ENCODE results near the gene TAS2R1.
"Not testable (repeated sequence)": the region's sequence is repeated elsewhere in the genome, so short reads cannot be mapped to it uniquely, and the experiment has no call there.

Gene TAS2R1

DNA sequence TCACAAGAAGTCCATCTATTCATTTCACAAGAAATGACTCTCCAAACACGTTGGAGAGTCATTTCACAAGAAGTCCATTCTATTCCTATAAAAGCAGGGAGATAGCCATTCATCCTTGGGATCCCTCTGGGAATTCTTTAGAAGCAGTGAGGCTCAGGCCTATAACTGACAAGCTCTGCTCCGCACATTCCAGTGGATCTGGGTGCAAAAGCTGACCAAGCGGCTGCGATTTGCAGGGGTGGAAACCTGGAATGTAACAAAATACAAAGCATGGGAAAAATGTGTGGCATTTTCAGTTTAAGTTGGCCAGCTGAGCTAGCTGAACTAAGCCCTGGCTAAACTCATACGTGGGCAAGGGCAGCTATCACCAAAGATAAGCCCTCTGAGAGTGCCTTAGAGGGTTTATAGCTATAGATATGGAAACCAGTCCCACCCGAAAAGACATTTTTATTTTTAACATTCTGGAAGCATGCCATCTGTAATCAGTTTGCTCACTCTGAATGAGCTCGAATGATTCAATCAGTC, 8.7 kb downstream of the TAS2R1 start:
- DNase-seq = no peak

- DNase-seq = no peak
These were observed 10.6 kb downstream of the TAS2R1 start for GRCh38 chr5:9619331-9620092.

- DNase-seq = no peak
These were observed 12.2 kb downstream of the TAS2R1 start for GRCh38 chr5:9617739-9618504.

- DNase-seq = no peak
These were observed 12.9 kb downstream of the TAS2R1 start for GRCh38 chr5:9617221-9617620.

- no peak for DNase-seq
These were observed 14.8 kb downstream of the TAS2R1 start for GRCh38 chr5:9615331-9615730.

DNA sequence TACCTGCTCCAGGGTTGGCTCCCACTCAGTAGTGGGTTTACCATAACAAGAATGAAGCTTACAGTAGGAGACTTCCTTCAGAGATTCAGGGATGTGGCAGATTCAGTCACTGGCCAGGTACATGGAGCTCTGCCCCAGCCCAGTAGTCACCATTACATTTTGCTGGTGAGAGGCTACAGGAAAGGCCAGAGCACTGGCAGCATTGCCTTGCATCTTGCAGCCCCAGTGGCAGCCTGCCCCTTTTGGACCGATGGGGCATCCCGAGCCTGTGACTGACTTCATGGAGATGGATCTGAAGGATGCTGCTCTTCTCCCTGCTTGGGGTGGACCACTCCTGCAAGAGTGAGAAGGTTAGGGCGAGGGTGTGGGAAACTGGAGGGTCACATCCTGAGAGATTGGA, 16.8 kb downstream of the TAS2R1 start:
- no peak for DNase-seq

GRCh38 chr5:9610969-9611368, 19.2 kb downstream of the TAS2R1 start:
- DNase-seq = no peak

- DNase-seq = no peak
These were observed 19.8 kb downstream of the TAS2R1 start for GRCh38 chr5:9610364-9610763.

- no peak for DNase-seq
These were observed 22.1 kb downstream of the TAS2R1 start for GRCh38 chr5:9608093-9608492.

DNA sequence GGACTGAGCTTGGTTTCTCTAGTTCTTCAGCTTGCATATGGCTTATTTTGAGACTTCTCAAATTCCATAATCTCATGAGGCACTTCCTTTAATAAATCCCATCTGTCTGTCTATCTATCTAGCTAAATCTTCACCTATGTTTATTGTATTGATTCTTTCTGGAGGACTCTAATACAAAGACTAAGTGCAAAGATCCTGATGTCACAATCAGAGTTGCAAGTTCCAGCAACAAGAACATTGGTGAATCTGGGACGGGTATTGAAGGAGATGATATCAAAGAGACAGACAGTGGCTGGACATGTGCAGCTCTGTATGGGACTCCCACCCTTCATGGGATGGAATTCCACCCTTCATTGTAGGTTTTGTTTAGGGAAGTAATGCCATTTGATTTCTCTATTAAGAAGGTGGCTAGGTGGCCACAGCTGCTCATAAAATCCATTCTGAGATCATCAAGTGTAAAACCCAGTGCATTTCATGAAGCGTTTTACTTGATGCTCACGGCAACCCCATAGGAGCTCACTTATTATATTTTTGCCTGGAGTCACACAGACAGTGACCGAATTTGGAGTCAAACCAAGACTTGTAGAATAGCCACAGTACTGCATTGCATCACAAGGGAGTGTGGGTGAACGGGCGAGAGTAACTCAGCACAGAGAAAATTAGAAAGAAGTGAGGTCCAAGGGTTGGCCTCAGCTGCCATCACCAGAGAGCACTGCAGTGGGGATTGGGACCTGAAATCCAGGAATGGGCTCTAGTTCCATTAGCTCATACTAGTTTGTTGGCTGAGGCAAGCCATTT, 24.9 kb downstream of the TAS2R1 start:
- DNase-seq = no peak

GRCh38 chr5:9604416-9604815, 25.7 kb downstream of the TAS2R1 start:
- DNase-seq = no peak

DNA sequence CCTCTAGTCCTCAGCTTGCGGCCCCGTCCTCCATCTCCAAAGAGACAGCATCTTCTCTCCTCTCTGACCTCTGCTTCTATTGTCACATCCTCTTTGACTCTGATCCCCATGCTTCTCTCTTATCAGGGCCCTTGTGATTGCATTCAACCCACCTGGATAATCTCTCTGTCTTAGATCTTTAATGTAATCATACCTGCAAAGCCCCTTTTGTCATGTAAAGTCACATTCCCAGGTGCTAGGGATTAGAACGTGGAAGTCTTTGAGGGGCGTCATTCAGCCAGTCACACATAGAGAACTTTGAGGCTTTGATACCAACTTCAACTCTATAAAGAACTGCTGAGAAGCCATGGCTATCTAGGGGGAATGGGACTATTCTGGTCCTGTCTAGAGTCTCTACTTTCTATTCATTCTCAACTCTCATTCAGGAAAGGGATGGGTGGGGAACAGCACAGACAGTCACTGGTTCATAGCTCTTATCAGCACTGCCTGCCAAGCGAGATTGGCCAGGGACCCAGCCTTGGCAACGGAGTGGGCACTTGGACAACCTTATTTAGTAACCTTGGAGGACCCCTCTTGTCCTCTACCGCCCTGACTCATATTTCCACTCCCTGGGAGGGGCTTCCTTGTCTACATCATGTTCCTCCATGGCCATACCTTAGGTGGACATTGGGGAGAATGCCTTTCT, 29.0 kb downstream of the TAS2R1 start:
- DNase-seq = no peak

DNA sequence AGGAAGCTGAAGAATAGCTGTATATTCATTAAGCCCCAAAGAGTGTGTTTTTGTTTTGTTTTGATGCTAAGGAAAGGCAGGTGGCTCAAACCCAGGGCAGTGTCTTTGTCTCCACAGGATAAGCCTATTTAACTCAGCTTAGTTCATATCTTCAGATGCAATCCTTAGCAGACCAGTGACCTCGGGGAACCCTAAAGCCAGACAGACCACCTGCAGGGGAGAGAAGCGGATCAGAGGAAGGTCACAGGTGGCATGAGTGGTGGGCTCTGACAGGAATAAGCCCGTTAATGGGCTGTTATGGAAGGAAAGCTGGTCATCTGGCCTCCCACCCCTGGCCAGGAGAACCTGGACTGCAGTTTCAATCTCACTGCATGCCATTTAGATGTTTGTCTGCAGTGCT, 30.8 kb downstream of the TAS2R1 start:
- no peak for DNase-seq

DNA sequence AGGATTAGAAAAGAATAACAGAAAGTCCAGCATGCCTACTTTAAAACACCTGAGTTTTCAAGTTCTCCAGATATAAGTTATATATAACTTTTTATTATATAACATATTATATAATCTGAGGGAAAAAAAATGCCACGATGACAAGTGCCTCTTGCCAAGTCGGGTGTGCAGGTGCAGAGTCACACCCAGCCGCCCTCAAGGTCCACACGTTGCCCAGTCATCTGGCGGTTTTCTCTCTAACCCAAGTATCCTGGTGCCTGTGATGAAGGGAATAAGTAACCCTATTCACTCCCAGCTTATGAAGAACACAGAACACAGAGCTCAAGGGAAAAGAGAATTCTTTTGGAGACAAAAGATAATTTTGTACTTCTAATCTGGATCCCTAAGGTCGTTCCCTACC, 31.8 kb downstream of the TAS2R1 start:
- DNase-seq = not testable (repeated sequence)

DNA sequence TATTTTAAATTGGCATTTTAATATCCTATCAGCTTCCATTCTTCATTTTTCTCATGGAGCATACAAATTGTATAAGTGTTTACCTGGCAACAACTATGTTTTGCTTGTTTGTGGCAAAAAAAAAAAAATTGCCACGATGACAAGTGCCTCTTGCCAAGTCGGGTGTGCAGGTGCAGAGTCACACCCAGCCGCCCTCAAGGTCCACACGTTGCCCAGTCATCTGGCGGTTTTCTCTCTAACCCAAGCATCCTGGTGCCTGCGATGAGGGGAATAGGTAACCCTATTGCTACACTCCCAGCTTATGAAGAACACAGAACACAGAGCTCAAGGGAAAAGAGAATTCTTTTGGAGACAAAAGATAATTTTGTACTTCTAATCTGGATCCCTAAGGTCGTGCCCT, 32.8 kb downstream of the TAS2R1 start:
- not testable (repeated sequence) for DNase-seq

- DNase-seq = peak; percentile 36
These were observed 33.3 kb downstream of the TAS2R1 start for GRCh38 chr5:9596824-9597223.

DNA sequence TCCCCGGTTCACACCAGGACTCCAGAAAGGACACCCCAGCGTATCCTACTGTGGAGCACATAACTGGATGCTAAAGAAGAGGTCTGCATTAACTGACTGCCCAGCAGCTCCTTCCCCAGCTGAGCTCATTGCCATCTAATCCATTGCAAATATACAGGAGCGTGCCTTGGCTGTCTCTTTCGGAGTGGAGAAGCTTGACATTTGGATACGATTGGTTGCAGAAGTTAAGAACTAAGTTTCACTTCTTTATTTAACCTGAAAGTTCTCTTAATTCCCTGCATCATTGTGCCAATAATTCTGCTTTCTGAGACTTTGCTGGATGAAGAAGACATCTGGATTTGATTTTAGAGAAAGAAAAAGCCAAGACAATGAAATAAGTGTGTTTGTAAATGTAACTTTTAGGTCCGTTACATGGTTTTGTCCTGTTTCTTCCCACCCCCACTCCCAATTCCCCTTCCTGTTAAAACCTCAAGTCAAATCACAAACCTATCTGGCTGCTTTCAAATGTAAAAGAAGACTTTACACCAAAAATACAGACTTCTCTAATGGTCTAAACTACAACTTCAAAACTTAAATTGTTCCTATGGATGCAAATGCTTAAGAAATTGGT, 33.9 kb downstream of the TAS2R1 start:
- peak; percentile 55 for DNase-seq

DNA sequence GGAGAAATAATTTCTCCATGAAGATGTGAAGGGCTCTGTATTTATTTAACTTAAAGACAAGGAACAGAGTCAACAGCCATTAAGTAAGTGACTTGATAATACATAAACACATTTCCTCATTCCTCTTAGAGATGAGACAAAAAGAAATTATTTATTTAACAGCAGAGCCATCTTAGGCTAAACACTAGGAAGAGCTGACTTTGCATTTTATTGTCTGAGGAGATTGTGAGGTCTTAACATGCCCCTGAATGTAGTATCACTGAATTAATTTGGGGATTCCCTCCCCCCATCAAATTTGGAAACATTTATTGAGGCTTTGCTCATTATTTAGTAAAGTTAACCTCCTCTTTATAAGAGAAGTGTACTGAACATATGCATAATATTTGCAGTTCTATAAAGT, 35.2 kb downstream of the TAS2R1 start:
- DNase-seq = no peak

- no peak for DNase-seq
These were observed 40.9 kb downstream of the TAS2R1 start for GRCh38 chr5:9589049-9589835.

DNA sequence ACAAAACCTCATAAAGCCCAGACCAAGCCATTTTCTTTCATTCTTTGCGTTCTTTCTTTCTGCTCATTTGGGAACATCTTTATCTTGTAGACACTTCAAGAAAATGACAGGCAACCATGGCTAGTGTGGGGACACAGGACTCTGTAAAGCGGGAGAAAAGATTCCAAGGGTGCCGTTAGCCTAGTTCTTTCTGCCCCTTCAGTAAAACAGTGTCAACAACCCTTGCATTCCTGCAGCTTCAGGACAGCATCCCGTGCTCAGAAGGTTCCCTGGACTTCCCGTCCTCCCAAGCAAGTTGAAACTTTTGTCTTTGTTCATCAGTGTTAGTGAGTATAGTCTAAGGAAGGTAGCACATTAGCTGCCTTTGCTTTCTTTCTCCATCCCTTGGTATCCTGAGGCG, 41.9 kb downstream of the TAS2R1 start:
- no peak for DNase-seq

- DNase-seq = no peak
These were observed 43.0 kb downstream of the TAS2R1 start for GRCh38 chr5:9587135-9587534.

All from eye (tissue), 1 donor.